HCT116 (cell line): ENCODE data around the gene IGDCC3. TPM values are rescaled to one million over a fixed set of nuclear protein-coding genes. Genes with fewer than 3 reads are reported as not detected.

ENCODE experiments used
- ATAC-seq: fragments of 200-7000 bp; cut with Tn5 transposase; 2 replicates; pipeline ENCODE4 v1.9.1; 2020; ENCODE audit warnings: mild to moderate bottlenecking, moderate library complexity
- BruUV-seq: library from RNA; stranded (reverse); fragments of 400-500 nt; replicated peaks from 2 replicates; lab custom pipeline; 2021; lab: Mats Ljungman, UMichigan
- CTCF ChIA-PET: fragments of 300-600 bp; sonication (Branson Sonifier 250); formaldehyde crosslinking; loops from one replicate; lab custom pipeline; 2021; ENCODE audit warnings: antibody characterized with exemption; lab: Charles Lee
- POLR2A ChIA-PET: fragments of 300-600, 350-600 bp; sonication (Branson Sonifier 250); formaldehyde crosslinking; loops from one replicate; lab custom pipeline; 2021; ENCODE audit warnings: antibody characterized with exemption; lab: Charles Lee
- RAD21 ChIA-PET, 2 experiments: fragments of 300-600 bp; sonication (Branson Sonifier 250); formaldehyde crosslinking; loops; one replicate each; lab custom pipeline; 2023; ENCODE audit warnings: low total read pairs in 2 of 2; ENCODE audit not compliant: uncharacterized antibody in 2 of 2, unreplicated experiment in 2 of 2, low non-redundant PET in 1 of 2; lab: Charles Lee
- DNase-seq: peaks from one replicate; pipeline ENCODE4 v3.0.0-alpha.2; 2010; ENCODE audit warnings: low read depth, low spot score
- H2AFZ ChIP-seq: fragments of 200-600 bp; shearing (Covaris generic), sonication (generic); 2 replicates; pipeline ENCODE4 v1.6.1; 2017; ENCODE audit warnings: low read depth, mixed run types, mixed read lengths, antibody characterized with exemption, low read length; ENCODE audit not compliant: poor library complexity, severe bottlenecking
- H3K27ac ChIP-seq: 2 replicates; pipeline ENCODE4 v1.5.1; 2012; ENCODE audit warnings: low read depth, low read length
- H3K27me3 ChIP-seq: fragments of 200-600 bp; sonication (generic); 2 replicates; pipeline ENCODE4 v1.6.1; 2016; ENCODE audit warnings: mixed run types, low read length, mixed read lengths; ENCODE audit not compliant: insufficient read depth
- H3K36me3 ChIP-seq, 2 experiments: fragments of 200-500 bp in 1 of 2; fragments of 200-600 bp in 1 of 2; sonication (Bioruptor generic) in 1 of 2; sonication (generic) in 1 of 2; 2 replicates each; pipeline versions ENCODE4 v1.5.1 to v1.6.1; 2014 to 2016; ENCODE audit warnings: low read length in 2 of 2, inconsistent platforms in 1 of 2, mixed read lengths in 1 of 2, mixed run types in 1 of 2; ENCODE audit not compliant: insufficient read depth in 2 of 2, control insufficient read depth in 1 of 2
- H3K4me1 ChIP-seq, 2 experiments: fragments of 200-600 bp in 1 of 2; sonication (generic) in 1 of 2; 2 replicates each; pipeline versions ENCODE4 v1.5.1 to v1.6.1; 2012 to 2017; ENCODE audit warnings: low read length in 2 of 2, inconsistent platforms in 1 of 2, mild to moderate bottlenecking in 1 of 2, mixed read lengths in 1 of 2, mixed run types in 1 of 2, moderate library complexity in 1 of 2; ENCODE audit not compliant: insufficient read depth in 2 of 2, control insufficient read depth in 1 of 2
- H3K4me2 ChIP-seq: fragments of 200-600 bp; sonication (generic); 2 replicates; pipeline ENCODE4 v1.6.1; 2017; ENCODE audit warnings: mixed run types, low read length, mixed read lengths
- H3K4me3 ChIP-seq, 2 experiments: fragments of 200-600 bp in 1 of 2; sonication (generic) in 1 of 2; replicated peaks in 1 of 2; 2 replicates each; pipeline ENCODE4 v1.5.1; 2011 to 2016; ENCODE audit warnings: low read length in 2 of 2, control low read depth in 1 of 2, low read depth in 1 of 2, mild to moderate bottlenecking in 1 of 2, mixed read lengths in 1 of 2, mixed run types in 1 of 2
- H3K79me2 ChIP-seq: fragments of 200-600 bp; sonication (generic); 2 replicates; pipeline ENCODE4 v1.6.1; 2017; ENCODE audit warnings: mild to moderate bottlenecking, mixed run types, low read length, moderate library complexity, mixed read lengths; ENCODE audit not compliant: insufficient read depth
- H3K9ac ChIP-seq: fragments of 200-600 bp; sonication (generic); 2 replicates; pipeline ENCODE4 v1.6.1; 2016; ENCODE audit warnings: low read length, mixed read lengths
- H3K9me2 ChIP-seq: fragments of 200-600 bp; sonication (generic), shearing (Covaris generic); 2 replicates; pipeline ENCODE4 v1.6.1; 2017; ENCODE audit warnings: mixed run types, mild to moderate bottlenecking, moderate library complexity; ENCODE audit not compliant: insufficient read depth
- H3K9me3 ChIP-seq, 2 experiments: fragments of 200-500 bp in 1 of 2; fragments of 200-600 bp in 1 of 2; sonication (Bioruptor generic) in 1 of 2; sonication (generic) in 1 of 2; 2 replicates each; pipeline ENCODE4 v1.6.1; 2014 to 2017; ENCODE audit warnings: low read length in 2 of 2, mixed read lengths in 2 of 2, inconsistent platforms in 1 of 2, low read depth in 1 of 2, mild to moderate bottlenecking in 1 of 2, mixed run types in 1 of 2, moderate library complexity in 1 of 2; ENCODE audit not compliant: control insufficient read depth in 1 of 2, insufficient read depth in 1 of 2
- H4K20me1 ChIP-seq: fragments of 200-600 bp; sonication (generic), shearing (Covaris generic); 2 replicates; pipeline ENCODE4 v1.6.1; 2017; ENCODE audit warnings: mixed run types, mild to moderate bottlenecking, moderate library complexity; ENCODE audit not compliant: insufficient read depth
- CBX3 ChIP-seq: IDR thresholded peaks from 2 replicates; pipeline ENCODE4 v1.6.1; 2012; ENCODE audit warnings: low read depth
- CTCF ChIP-seq, 3 experiments: fragments of 200-600 bp in 1 of 3; sonication (generic) in 1 of 3; IDR thresholded peaks in 2 of 3; conservative IDR thresholded peaks in 1 of 3; 2 replicates each; pipeline ENCODE4 v1.5.1; 2012 to 2017; ENCODE audit warnings: low read depth in 2 of 3, low read length in 2 of 3, antibody characterized with exemption in 1 of 3, borderline replicate concordance in 1 of 3, control low read depth in 1 of 3, mild to moderate bottlenecking in 1 of 3, mixed read lengths in 1 of 3, mixed run types in 1 of 3, moderate library complexity in 1 of 3; ENCODE audit not compliant: insufficient read depth in 1 of 3
- MAX ChIP-seq: IDR thresholded peaks from 2 replicates; pipeline ENCODE4 v1.6.1; 2012
- RAD21 ChIP-seq: IDR thresholded peaks from 2 replicates; pipeline ENCODE4 v1.6.1; 2012; ENCODE audit warnings: low read depth, mild to moderate bottlenecking
- SIN3A ChIP-seq: IDR thresholded peaks from 2 replicates; pipeline ENCODE4 v1.6.1; 2012; ENCODE audit warnings: low read depth
- intact Hi-C: fragments of 100-400 bp; cut with micrococcal nuclease; formaldehyde crosslinking; loops from 2 replicates; pipeline ENCODE4 v1.10.0; 2022
- total RNA-seq: library from RNA; stranded (reverse); gene quantifications from one replicate; pipeline ENCODE4 v1.2.1, GENCODE V29; 2021; ENCODE audit not compliant: unreplicated experiment

IGDCC3 gene
- total RNA-seq, 1 experiment from 2014 or later, result 0.44 TPM

GRCh38 chr15:65384505-65384894 lies 6.7 kb upstream of the IGDCC3 start (continued):
- TF ChIP-seq CTCF (IDR thresholded peaks at IDR 0.05 in 2 of 3, conservative IDR thresholded peaks at IDR 0.05 in 1 of 3; ENCODE audit: borderline replicate concordance in 1 of 3, insufficient read depth in 1 of 3, low read depth in 2 of 3, low read length in 2 of 3) (no peak), SIN3A (no peak)
- TF ChIP-seq, all 23 proteins: peak for 0

- CTCF ChIA-PET, result interaction anchor here (1.8 to 3.7 kb wide), 3 partner anchors 9 to 67 kb away, joined by 5 to 39 read pairs (median 33); no protein-coding TSS in a partner anchor
- RAD21 ChIA-PET, result no interaction called here
Measured at GRCh38 chr15:65383991-65384390, 6.2 kb upstream of the IGDCC3 start.

More at GRCh38 chr15:65383991-65384390, 6.2 kb upstream of the IGDCC3 start:
- Histone ChIP-seq H3K27ac (peak overlapping the region; percentile 70; the same call in 1 of the 2 replicates), H3K4me1 (peaks cover 8 to 21% of the 10 kb centered on the region in 2 experiments), H3K9me3 (no peaks in the 10 kb centered on the region), H3K4me3 (peak overlapping the region in 1 of 2 experiments; percentile 59; a peak in 1 of 4 replicates), H3K4me2 (0 out of 2 replicates have a peak overlapping the region, but pooled peaks have one; percentile 95), H2AFZ (peak overlapping the region; percentile 77), H4K20me1 (no peaks in the 10 kb centered on the region), H3K79me2 (no peaks in the 10 kb centered on the region), H3K36me3 (no peaks in the 10 kb centered on the region), H3K27me3 (no peaks in the 10 kb centered on the region; the same call in 1 of the 2 replicates), H3K9ac (peak overlapping the region; percentile 69; the same call in 1 of the 2 replicates), H3K9me2 (no peaks in the 10 kb centered on the region)
- intact Hi-C loops, result no loop called here
- POLR2A ChIA-PET, result interaction anchor here (0.8 to 1.7 kb wide), 2 partner anchors 79 kb away, joined by 3 to 13 read pairs; partner anchors contain the start of gene RNU5B-1
- TF ChIP-seq CBX3 (no peak), MAX (no peak), RAD21 (no peak)
- DNase-seq, result no peak
- no peak for ATAC-seq
- BruUV-seq, result no TSS peak
